ENCODE results near the gene ADGRD2. TPM values are rescaled to one million over a fixed set of nuclear protein-coding genes. Genes with fewer than 3 reads are reported as not detected.
A peak's percentile ranks its signal among the peaks of the same experiment; 100 is the strongest.

The ADGRD2 gene
- total and polyA plus RNA-seq, 2 donors from 2014 or later = not detected

GRCh38 chr9:124500796-124501611 lies 50.8 kb downstream of the ADGRD2 start:
- H3K4me3 ChIP-seq (ENCODE audit: low read length in 3 of 3) = no peak overlapping the region
- no peaks in the 10 kb centered on the region for H3K9me3 ChIP-seq (ENCODE audit: control insufficient read depth in 2 of 3, insufficient read depth in 1 of 3, low read length in 3 of 3)
- no peak overlapping the region for H3K27ac ChIP-seq (ENCODE audit: low read depth in 2 of 2, low read length in 2 of 2)
- TF ChIP-seq CTCF (IDR thresholded peaks at IDR 0.05; ENCODE audit: borderline replicate concordance, extremely low read depth, insufficient read depth) = no peak
- no peaks in the 10 kb centered on the region for H3K36me3 ChIP-seq (ENCODE audit: control insufficient read depth in 2 of 3, insufficient read depth in 3 of 3, low read length in 3 of 3)
- peak in 1 of 5 donors; percentile 58 for DNase-seq
- no peak overlapping the region for H3K9ac ChIP-seq (ENCODE audit: low read length in 3 of 3)
- FAIRE-seq = no peak
- no peaks in the 10 kb centered on the region for H3K4me1 ChIP-seq (ENCODE audit: control insufficient read depth in 2 of 3, insufficient read depth in 2 of 3, low read depth in 1 of 3, low read length in 3 of 3)
- intact Hi-C loops (cut with DNase I) = no loop called here
- H3K27me3 ChIP-seq (ENCODE audit: control insufficient read depth, insufficient read depth, low read length) = peaks cover 28% of the 10 kb centered on the region

- Histone ChIP-seq H3K27ac (ENCODE audit: low read depth in 2 of 2, low read length in 2 of 2) (no peak overlapping the region), H3K9ac (ENCODE audit: low read length in 3 of 3) (no peak overlapping the region), H3K4me3 (ENCODE audit: low read length in 3 of 3) (no peak overlapping the region), H3K36me3 (ENCODE audit: control insufficient read depth in 2 of 3, insufficient read depth in 3 of 3, low read length in 3 of 3) (no peaks in the 10 kb centered on the region), H3K27me3 (ENCODE audit: control insufficient read depth, insufficient read depth, low read length) (peaks cover 28% of the 10 kb centered on the region), H3K9me3 (ENCODE audit: control insufficient read depth in 2 of 3, insufficient read depth in 1 of 3, low read length in 3 of 3) (no peaks in the 10 kb centered on the region), H3K4me1 (ENCODE audit: control insufficient read depth in 2 of 3, insufficient read depth in 2 of 3, low read depth in 1 of 3, low read length in 3 of 3) (no peaks in the 10 kb centered on the region)
- FAIRE-seq = no peak
- peak in 1 of 5 donors; percentile 32 for DNase-seq
- intact Hi-C loops (cut with DNase I) = no loop called here
- no peak for TF ChIP-seq CTCF (IDR thresholded peaks at IDR 0.05; ENCODE audit: borderline replicate concordance, extremely low read depth, insufficient read depth)
Observed at GRCh38 chr9:124501771-124502320, 51.6 kb downstream of the ADGRD2 start.

- no peak for FAIRE-seq
- Histone ChIP-seq H3K9ac (ENCODE audit: low read length in 3 of 3) (no peak overlapping the region), H3K27me3 (ENCODE audit: control insufficient read depth, insufficient read depth, low read length) (peaks cover 25% of the 10 kb centered on the region), H3K36me3 (ENCODE audit: control insufficient read depth in 2 of 3, insufficient read depth in 3 of 3, low read length in 3 of 3) (no peaks in the 10 kb centered on the region), H3K27ac (ENCODE audit: low read depth in 2 of 2, low read length in 2 of 2) (no peak overlapping the region), H3K4me1 (ENCODE audit: control insufficient read depth in 2 of 3, insufficient read depth in 2 of 3, low read depth in 1 of 3, low read length in 3 of 3) (no peaks in the 10 kb centered on the region), H3K4me3 (ENCODE audit: low read length in 3 of 3) (no peak overlapping the region), H3K9me3 (ENCODE audit: control insufficient read depth in 2 of 3, insufficient read depth in 1 of 3, low read length in 3 of 3) (no peaks in the 10 kb centered on the region)
- intact Hi-C loops (cut with DNase I) = no loop called here
- peak in 4 of 5 donors; percentile 41 to 62 (median 50) for DNase-seq
- TF ChIP-seq CTCF (IDR thresholded peaks at IDR 0.05; ENCODE audit: borderline replicate concordance, extremely low read depth, insufficient read depth) = no peak
Observed at GRCh38 chr9:124502711-124503702, 52.8 kb downstream of the ADGRD2 start.

Measured in kidney (tissue), 14 donors.